ENCODE measurements around the gene MRS2.
"Not testable (repeated sequence)": the region's sequence is repeated elsewhere in the genome, so short reads cannot be mapped to it uniquely, and the experiment has no call there.

Gene MRS2

GRCh38 chr6:24374612-24375011, 28.1 kb upstream of the MRS2 start:
- Histone ChIP-seq H4K20me1 (no peaks in the 10 kb centered on the region), H3K4me1 (no peaks in the 10 kb centered on the region), H3K4me2 (no peak overlapping the region), H3K9me3 (replicated peaks in 1 of 11) (peaks cover 0 to 18% (median 9%) of the 10 kb centered on the region in 11 experiments; a peak in 9 of 22 replicates), H3K9ac (no peak overlapping the region), H3K4me3 (no peak overlapping the region), H3K27ac (no peak overlapping the region), H3K27me3 (no peaks in the 10 kb centered on the region), H3K36me3 (no peaks in the 10 kb centered on the region)
- no peak for TF ChIP-seq Cebpa-rat (IDR thresholded peaks at IDR 0.05)

GRCh38 chr6:24376871-24377270, 25.9 kb upstream of the MRS2 start:
- Histone ChIP-seq H3K4me2 (no peak overlapping the region), H3K27me3 (no peaks in the 10 kb centered on the region), H3K27ac (no peak overlapping the region), H3K36me3 (no peaks in the 10 kb centered on the region), H4K20me1 (no peaks in the 10 kb centered on the region), H3K9me3 (replicated peaks in 1 of 11) (0 out of 22 replicates have a peak, but pooled peaks cover 0 to 10% (median 0%) of the 10 kb centered on the region in 11 experiments), H3K9ac (no peak overlapping the region), H3K4me1 (peaks cover 0 to 6% (median 0%) of the 10 kb centered on the region in 10 experiments; a peak in 2 of 20 replicates), H3K4me3 (no peak overlapping the region)
- no peak for TF ChIP-seq Cebpa-rat (IDR thresholded peaks at IDR 0.05)

GRCh38 chr6:24378473-24379097, 24.2 kb upstream of the MRS2 start:
- Histone ChIP-seq H4K20me1 (no peaks in the 10 kb centered on the region), H3K4me3 (no peak overlapping the region), H3K4me1 (peaks cover 0 to 7% (median 0%) of the 10 kb centered on the region in 10 experiments; a peak in 2 of 20 replicates), H3K9ac (no peak overlapping the region), H3K27me3 (no peaks in the 10 kb centered on the region), H3K4me2 (no peak overlapping the region), H3K36me3 (no peaks in the 10 kb centered on the region), H3K9me3 (replicated peaks in 1 of 11) (no peaks in the 10 kb centered on the region), H3K27ac (no peak overlapping the region)
- TF ChIP-seq Cebpa-rat (IDR thresholded peaks at IDR 0.05) = no peak

GRCh38 chr6:24381476-24382219, 21.1 kb upstream of the MRS2 start:
- H3K9me3 ChIP-seq (replicated peaks in 1 of 11) = no peaks in the 10 kb centered on the region
- no peak for TF ChIP-seq Cebpa-rat (IDR thresholded peaks at IDR 0.05)
- peaks cover 0 to 7% (median 0%) of the 10 kb centered on the region in 10 experiments; a peak in 2 of 20 replicates for H3K4me1 ChIP-seq
- H3K4me2 ChIP-seq = peak overlapping the region in 2 of 11 experiments; percentile 10 to 17; a peak in 1 of 22 replicates
- H3K27ac ChIP-seq = no peak overlapping the region
- no peaks in the 10 kb centered on the region for H3K36me3 ChIP-seq
- H3K27me3 ChIP-seq = no peaks in the 10 kb centered on the region
- H4K20me1 ChIP-seq = no peaks in the 10 kb centered on the region
- H3K4me3 ChIP-seq = no peak overlapping the region
- H3K9ac ChIP-seq = no peak overlapping the region

- no peak overlapping the region for H3K9ac ChIP-seq
- no peaks in the 10 kb centered on the region for H3K36me3 ChIP-seq
- H4K20me1 ChIP-seq = no peaks in the 10 kb centered on the region
- H3K4me2 ChIP-seq = peak overlapping the region in 2 of 11 experiments; percentile 10 to 17; a peak in 1 of 22 replicates
- no peaks in the 10 kb centered on the region for H3K27me3 ChIP-seq
- TF ChIP-seq Cebpa-rat (IDR thresholded peaks at IDR 0.05) = no peak
- H3K4me3 ChIP-seq = no peak overlapping the region
- H3K4me1 ChIP-seq = peaks cover 0 to 7% (median 0%) of the 10 kb centered on the region in 10 experiments; a peak in 2 of 20 replicates
- H3K27ac ChIP-seq = no peak overlapping the region
- no peaks in the 10 kb centered on the region for H3K9me3 ChIP-seq (replicated peaks in 1 of 11)
These were observed 20.6 kb upstream of the MRS2 start for GRCh38 chr6:24382220-24382540.

- not testable (repeated sequence) for H3K27ac ChIP-seq; H4K20me1 ChIP-seq; H3K9me3 ChIP-seq (replicated peaks in 1 of 11); H3K36me3 ChIP-seq; H3K4me3 ChIP-seq; H3K9ac ChIP-seq; H3K27me3 ChIP-seq; H3K4me1 ChIP-seq; H3K4me2 ChIP-seq
These were observed 19.7 kb upstream of the MRS2 start for GRCh38 chr6:24382891-24383494.

- not testable (repeated sequence) for H3K9me3 ChIP-seq (replicated peaks in 1 of 11); H3K4me3 ChIP-seq; H3K4me2 ChIP-seq; H3K27me3 ChIP-seq; H4K20me1 ChIP-seq; H3K27ac ChIP-seq; H3K36me3 ChIP-seq; H3K9ac ChIP-seq; H3K4me1 ChIP-seq
These were observed 18.2 kb upstream of the MRS2 start for GRCh38 chr6:24384369-24385130.

- H3K27me3 ChIP-seq = peaks cover 0 to 8% (median 0%) of the 10 kb centered on the region in 11 experiments; a peak in 3 of 22 replicates
- no peak for TF ChIP-seq Cebpa-rat (IDR thresholded peaks at IDR 0.05)
- no peak overlapping the region for H3K9ac ChIP-seq
- no peak overlapping the region for H3K4me3 ChIP-seq
- H3K9me3 ChIP-seq (replicated peaks in 1 of 11) = no peaks in the 10 kb centered on the region
- H3K4me1 ChIP-seq = peaks cover 0 to 7% (median 0%) of the 10 kb centered on the region in 10 experiments; a peak in 2 of 20 replicates
- H3K36me3 ChIP-seq = no peaks in the 10 kb centered on the region
- H3K27ac ChIP-seq = no peak overlapping the region
- H4K20me1 ChIP-seq = no peaks in the 10 kb centered on the region
- no peak overlapping the region for H3K4me2 ChIP-seq
These were observed 17.0 kb upstream of the MRS2 start for GRCh38 chr6:24385536-24386269.

All from BLaER1 treated with 17β-estradiol and CSF1 and Interleukin-3, amounts not matched to agents 10 nM and 100 nM (cell line).